HEK293 (cell line): ENCODE measurements around the gene MARK4.
A peak's percentile ranks its signal among the peaks of the same experiment; 100 is the strongest.

Source experiments
- CTCF ChIA-PET: fragments of 350-600 bp; formaldehyde crosslinking; extraction: SDS; loops from one replicate; lab custom pipeline; 2021; ENCODE audit warnings: antibody characterized with exemption; lab: Yijun Ruan, JAX
- POLR2A ChIA-PET: fragments of 300-600 bp; formaldehyde crosslinking; extraction: SDS; loops from one replicate; lab custom pipeline; 2020; ENCODE audit warnings: antibody characterized with exemption, inconsistent platforms; lab: Yijun Ruan, JAX
- H3K27ac ChIP-seq: fragments of 200-500 bp; sonication (Bioruptor generic); 2 replicates; pipeline ENCODE4 v1.5.1; 2014; ENCODE audit warnings: low read depth, low read length, control low read depth, inconsistent platforms; ENCODE audit errors: extremely low read depth
- H3K36me3 ChIP-seq, 2 experiments: fragments of 200-500 bp in 1 of 2; sonication (Bioruptor generic) in 1 of 2; 1 replicate in 1 of 2; 2 replicates in 1 of 2; pipeline ENCODE4 v1.5.1; 2014 to 2017; ENCODE audit warnings: inconsistent platforms in 2 of 2, low read length in 2 of 2; ENCODE audit not compliant: control insufficient read depth in 2 of 2, insufficient read depth in 1 of 2
- H3K4me1 ChIP-seq: fragments of 200-500 bp; sonication (Bioruptor generic); 2 replicates; pipeline ENCODE4 v1.5.1; 2014; ENCODE audit warnings: mild to moderate bottlenecking, low read length, inconsistent platforms; ENCODE audit not compliant: control insufficient read depth, insufficient read depth
- H3K4me3 ChIP-seq: 2 replicates; pipeline ENCODE4 v1.5.1; 2011; ENCODE audit warnings: low read depth, mild to moderate bottlenecking, control low read depth, low read length, moderate library complexity
- H3K9me3 ChIP-seq: fragments of 200-500 bp; sonication (Bioruptor generic); 2 replicates; pipeline ENCODE4 v1.5.1; 2014; ENCODE audit warnings: low read depth, low read length, inconsistent platforms; ENCODE audit not compliant: control insufficient read depth, insufficient read depth
- EGR2 ChIP-seq: fragments of 450-650 bp; formaldehyde crosslinking; IDR thresholded peaks from 2 replicates; pipeline ENCODE4 v1.5.1; 2016; ENCODE audit warnings: low read depth, missing biosample characterization, missing genetic modification characterization
- HIC1 ChIP-seq: fragments of 450-650 bp; formaldehyde crosslinking; IDR thresholded peaks from 2 replicates; pipeline ENCODE4 v1.5.1; 2016; ENCODE audit warnings: missing biosample characterization, missing genetic modification characterization
- KLF1 ChIP-seq: fragments of 450-650 bp; formaldehyde crosslinking; IDR thresholded peaks from 2 replicates; pipeline ENCODE4 v1.5.1; 2016; ENCODE audit warnings: missing biosample characterization, missing genetic modification characterization
- KLF8 ChIP-seq: fragments of 450-650 bp; formaldehyde crosslinking; IDR thresholded peaks from 2 replicates; pipeline ENCODE4 v1.5.1; 2016; ENCODE audit warnings: missing biosample characterization, missing genetic modification characterization
- KLF9 ChIP-seq: fragments of 450-650 bp; formaldehyde crosslinking; IDR thresholded peaks from 2 replicates; pipeline ENCODE4 v1.5.1; 2016; ENCODE audit warnings: missing biosample characterization, missing genetic modification characterization, low read depth
- OVOL3 ChIP-seq: fragments of 450-650 bp; formaldehyde crosslinking; IDR thresholded peaks from 2 replicates; pipeline ENCODE4 v1.5.1; 2016; ENCODE audit warnings: missing biosample characterization, missing genetic modification characterization
- PRDM1 ChIP-seq: fragments of 450-650 bp; formaldehyde crosslinking; IDR thresholded peaks from 2 replicates; pipeline ENCODE4; 2016; ENCODE audit warnings: missing biosample characterization, missing genetic modification characterization
- SP2 ChIP-seq: fragments of 450-650 bp; formaldehyde crosslinking; IDR thresholded peaks from 2 replicates; pipeline ENCODE4 v1.5.1; 2016; ENCODE audit warnings: missing biosample characterization, missing genetic modification characterization
- SP3 ChIP-seq: fragments of 450-650 bp; formaldehyde crosslinking; IDR thresholded peaks from 2 replicates; pipeline ENCODE4 v1.5.1; 2016; ENCODE audit warnings: missing biosample characterization, missing genetic modification characterization
- ZBTB17 ChIP-seq: fragments of 450-650 bp; formaldehyde crosslinking; IDR thresholded peaks from 2 replicates; pipeline ENCODE4 v1.5.1; 2016; ENCODE audit warnings: missing biosample characterization, missing genetic modification characterization
- ZBTB48 ChIP-seq: fragments of 450-650 bp; formaldehyde crosslinking; IDR thresholded peaks from 2 replicates; pipeline ENCODE4 v1.5.1; 2016; ENCODE audit warnings: missing biosample characterization, missing genetic modification characterization
- ZBTB8A ChIP-seq: fragments of 450-650 bp; formaldehyde crosslinking; IDR thresholded peaks from 2 replicates; pipeline ENCODE4 v1.5.1; 2016; ENCODE audit warnings: missing biosample characterization, missing genetic modification characterization
- ZFHX2 ChIP-seq: fragments of 450-650 bp; formaldehyde crosslinking; conservative IDR thresholded peaks from 2 replicates; pipeline ENCODE4 v1.5.1; 2016; ENCODE audit warnings: missing biosample characterization, missing genetic modification characterization
- ZFP3 ChIP-seq: fragments of 450-650 bp; formaldehyde crosslinking; IDR thresholded peaks from 2 replicates; pipeline ENCODE4 v1.5.1; 2016; ENCODE audit warnings: low read depth, missing biosample characterization, missing genetic modification characterization
- ZNF133 ChIP-seq: fragments of 450-650 bp; formaldehyde crosslinking; IDR thresholded peaks from 2 replicates; pipeline ENCODE4 v1.5.1; 2016; ENCODE audit warnings: missing biosample characterization, missing genetic modification characterization
- ZNF140 ChIP-seq: fragments of 450-650 bp; formaldehyde crosslinking; IDR thresholded peaks from 2 replicates; pipeline ENCODE4 v1.5.1; 2016; ENCODE audit warnings: missing biosample characterization, missing genetic modification characterization
- ZNF169 ChIP-seq: fragments of 450-650 bp; formaldehyde crosslinking; IDR thresholded peaks from 2 replicates; pipeline ENCODE4 v1.5.1; 2016; ENCODE audit warnings: missing biosample characterization, missing genetic modification characterization
- ZNF335 ChIP-seq: fragments of 450-650 bp; formaldehyde crosslinking; conservative IDR thresholded peaks from 2 replicates; pipeline ENCODE4 v1.5.1; 2016; ENCODE audit warnings: missing biosample characterization, missing genetic modification characterization
- ZNF391 ChIP-seq: fragments of 450-650 bp; formaldehyde crosslinking; IDR thresholded peaks from 2 replicates; pipeline ENCODE4 v1.5.1; 2016; ENCODE audit warnings: low read depth, missing biosample characterization, missing genetic modification characterization, borderline replicate concordance
- ZNF433 ChIP-seq: fragments of 450-650 bp; formaldehyde crosslinking; IDR thresholded peaks from 2 replicates; pipeline ENCODE4 v1.5.1; 2016; ENCODE audit warnings: missing biosample characterization, missing genetic modification characterization, low read depth
- ZNF501 ChIP-seq: fragments of 450-650 bp; formaldehyde crosslinking; IDR thresholded peaks from 2 replicates; pipeline ENCODE4 v1.5.1; 2016; ENCODE audit warnings: missing biosample characterization, missing genetic modification characterization
- ZNF560 ChIP-seq: fragments of 450-650 bp; formaldehyde crosslinking; IDR thresholded peaks from 2 replicates; pipeline ENCODE4 v1.5.1; 2017; ENCODE audit warnings: missing biosample characterization, missing genetic modification characterization, borderline replicate concordance
- ZNF654 ChIP-seq: fragments of 450-650 bp; formaldehyde crosslinking; IDR thresholded peaks from 2 replicates; pipeline ENCODE4 v1.5.1; 2016; ENCODE audit warnings: low read depth, missing biosample characterization, missing genetic modification characterization
- ZNF677 ChIP-seq: fragments of 450-650 bp; IDR thresholded peaks from 2 replicates; pipeline ENCODE4 v1.5.0; 2018; ENCODE audit warnings: missing biosample characterization, mild to moderate bottlenecking, missing genetic modification characterization, moderate library complexity
- ZNF777 ChIP-seq: fragments of 450-650 bp; formaldehyde crosslinking; IDR thresholded peaks from 2 replicates; pipeline ENCODE4 v1.5.1; 2017; ENCODE audit warnings: missing biosample characterization, missing genetic modification characterization, borderline replicate concordance
- ZNF830 ChIP-seq: fragments of 450-650 bp; IDR thresholded peaks from 2 replicates; pipeline ENCODE4 v1.5.0; 2018; ENCODE audit warnings: missing biosample characterization, missing genetic modification characterization, low read depth, mild to moderate bottlenecking, moderate library complexity
- TF ChIP-seq, protein P1 (sequence below): fragments of 450-650 bp; formaldehyde crosslinking; IDR thresholded peaks from 2 replicates; pipeline ENCODE4 v1.5.1; 2016; ENCODE audit warnings: missing biosample characterization, missing genetic modification characterization
- TF ChIP-seq, protein P2 (sequence below): fragments of 450-650 bp; formaldehyde crosslinking; IDR thresholded peaks from 2 replicates; pipeline ENCODE4 v1.5.1; 2016; ENCODE audit warnings: missing biosample characterization, missing genetic modification characterization, borderline replicate concordance

The MARK4 gene

DNA sequence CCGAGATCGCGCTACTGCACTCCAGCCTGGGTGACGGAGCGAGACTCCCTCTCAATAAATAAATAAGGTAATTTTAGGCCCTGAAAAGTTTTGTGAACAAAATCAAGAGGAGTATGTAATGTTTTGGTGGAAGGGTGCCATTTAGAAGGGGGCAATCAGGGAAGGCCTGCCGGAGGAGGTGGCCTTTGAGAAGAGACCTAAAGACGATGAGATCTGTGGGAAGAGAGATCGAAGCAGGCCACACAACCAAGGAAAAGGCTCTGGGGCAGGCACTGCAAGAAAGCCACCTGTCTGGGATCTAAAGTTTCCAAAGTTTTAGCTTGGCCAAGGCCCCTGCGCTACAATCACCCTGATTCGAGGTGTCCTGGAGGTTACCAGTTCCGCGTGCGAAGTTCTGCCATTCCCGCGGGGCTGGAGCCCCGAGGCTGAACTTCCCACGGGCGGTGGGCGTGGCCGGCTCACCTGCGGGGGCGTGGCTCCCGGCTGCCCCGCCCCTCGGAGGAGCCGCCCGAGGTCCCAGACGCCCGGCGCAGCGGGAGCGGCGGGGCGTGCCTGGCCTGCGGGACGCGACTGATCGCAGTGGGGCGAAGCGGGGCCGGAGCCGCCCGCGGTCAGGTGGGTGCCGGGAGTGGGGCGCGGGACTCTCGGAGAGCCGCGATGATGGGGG is 89.3 kb downstream of the MARK4 start, which contains the start of gene KLC3 (continued):
- TF ChIP-seq SP3 (tag by site-specific recombination) (peak; percentile 44; the same call in 1 of the 2 replicates), KLF8 (tag by site-specific recombination) (peak; percentile 76), ZBTB17 (peak; percentile 18; the same call in 1 of the 2 replicates), KLF9 (tag by site-specific recombination) (peak; percentile 94), ZBTB8A (tag by site-specific recombination) (peak; percentile 23; the same call in 1 of the 2 replicates), ZFP3 (tag by site-specific recombination) (no peak)

GRCh38 chr19:45340899-45341453 is 89.9 kb downstream of the MARK4 start:
- H3K27ac ChIP-seq = no peak overlapping the region; the same call in 1 of the 2 replicates
- ChIA-PET CTCF (interaction anchor here (0.6 to 3.4 kb wide), 4 partner anchors 11 to 617 kb away, joined by 3 to 12 read pairs (median 8); no protein-coding TSS in a partner anchor), POLR2A (interaction anchor here (0.9 kb wide), 2 partner anchors 15 to 25 kb away, joined by 3 read pairs; no protein-coding TSS in a partner anchor)
- H3K4me1 ChIP-seq = no peaks in the 10 kb centered on the region
- peak overlapping the region; percentile 52 for H3K4me3 ChIP-seq
- H3K9me3 ChIP-seq = no peaks in the 10 kb centered on the region
- H3K36me3 ChIP-seq = no peaks in the 10 kb centered on the region; a peak in 1 of 3 replicates
- TF ChIP-seq ZNF169 (tag by site-specific recombination) = 0 out of 2 replicates have a peak, but pooled peaks have one; percentile 13
- TF ChIP-seq OVOL3 (tag by site-specific recombination) = no peak
- TF ChIP-seq ZNF335 = peak; percentile 70
- no peak for TF ChIP-seq ZNF830 (tag by site-specific recombination)
- no peak for TF ChIP-seq ZNF140 (tag by site-specific recombination)
- TF ChIP-seq ZNF654 = no peak
- 0 out of 2 replicates have a peak, but pooled peaks have one; percentile 2 for TF ChIP-seq ZNF560 (tag by site-specific recombination)
- TF ChIP-seq, protein P1, sequence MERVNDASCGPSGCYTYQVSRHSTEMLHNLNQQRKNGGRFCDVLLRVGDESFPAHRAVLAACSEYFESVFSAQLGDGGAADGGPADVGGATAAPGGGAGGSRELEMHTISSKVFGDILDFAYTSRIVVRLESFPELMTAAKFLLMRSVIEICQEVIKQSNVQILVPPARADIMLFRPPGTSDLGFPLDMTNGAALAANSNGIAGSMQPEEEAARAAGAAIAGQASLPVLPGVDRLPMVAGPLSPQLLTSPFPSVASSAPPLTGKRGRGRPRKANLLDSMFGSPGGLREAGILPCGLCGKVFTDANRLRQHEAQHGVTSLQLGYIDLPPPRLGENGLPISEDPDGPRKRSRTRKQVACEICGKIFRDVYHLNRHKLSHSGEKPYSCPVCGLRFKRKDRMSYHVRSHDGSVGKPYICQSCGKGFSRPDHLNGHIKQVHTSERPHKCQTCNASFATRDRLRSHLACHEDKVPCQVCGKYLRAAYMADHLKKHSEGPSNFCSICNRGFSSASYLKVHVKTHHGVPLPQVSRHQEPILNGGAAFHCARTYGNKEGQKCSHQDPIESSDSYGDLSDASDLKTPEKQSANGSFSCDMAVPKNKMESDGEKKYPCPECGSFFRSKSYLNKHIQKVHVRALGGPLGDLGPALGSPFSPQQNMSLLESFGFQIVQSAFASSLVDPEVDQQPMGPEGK (tag by site-specific recombination) = peak; percentile 75
- TF ChIP-seq KLF8 (tag by site-specific recombination) = peak; percentile 63
- peak; percentile 56; the same call in 1 of the 2 replicates for TF ChIP-seq HIC1 (tag by site-specific recombination)
- TF ChIP-seq SP2 (tag by site-specific recombination) = no peak
- no peak for TF ChIP-seq EGR2 (tag by site-specific recombination)
- TF ChIP-seq PRDM1 (tag by site-specific recombination) = peak; percentile 53
- TF ChIP-seq, protein P2, sequence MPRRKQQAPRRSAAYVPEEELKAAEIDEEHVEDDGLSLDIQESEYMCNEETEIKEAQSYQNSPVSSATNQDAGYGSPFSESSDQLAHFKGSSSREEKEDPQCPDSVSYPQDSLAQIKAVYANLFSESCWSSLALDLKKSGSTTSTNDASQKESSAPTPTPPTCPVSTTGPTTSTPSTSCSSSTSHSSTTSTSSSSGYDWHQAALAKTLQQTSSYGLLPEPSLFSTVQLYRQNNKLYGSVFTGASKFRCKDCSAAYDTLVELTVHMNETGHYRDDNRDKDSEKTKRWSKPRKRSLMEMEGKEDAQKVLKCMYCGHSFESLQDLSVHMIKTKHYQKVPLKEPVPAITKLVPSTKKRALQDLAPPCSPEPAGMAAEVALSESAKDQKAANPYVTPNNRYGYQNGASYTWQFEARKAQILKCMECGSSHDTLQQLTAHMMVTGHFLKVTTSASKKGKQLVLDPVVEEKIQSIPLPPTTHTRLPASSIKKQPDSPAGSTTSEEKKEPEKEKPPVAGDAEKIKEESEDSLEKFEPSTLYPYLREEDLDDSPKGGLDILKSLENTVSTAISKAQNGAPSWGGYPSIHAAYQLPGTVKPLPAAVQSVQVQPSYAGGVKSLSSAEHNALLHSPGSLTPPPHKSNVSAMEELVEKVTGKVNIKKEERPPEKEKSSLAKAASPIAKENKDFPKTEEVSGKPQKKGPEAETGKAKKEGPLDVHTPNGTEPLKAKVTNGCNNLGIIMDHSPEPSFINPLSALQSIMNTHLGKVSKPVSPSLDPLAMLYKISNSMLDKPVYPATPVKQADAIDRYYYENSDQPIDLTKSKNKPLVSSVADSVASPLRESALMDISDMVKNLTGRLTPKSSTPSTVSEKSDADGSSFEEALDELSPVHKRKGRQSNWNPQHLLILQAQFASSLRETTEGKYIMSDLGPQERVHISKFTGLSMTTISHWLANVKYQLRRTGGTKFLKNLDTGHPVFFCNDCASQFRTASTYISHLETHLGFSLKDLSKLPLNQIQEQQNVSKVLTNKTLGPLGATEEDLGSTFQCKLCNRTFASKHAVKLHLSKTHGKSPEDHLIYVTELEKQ (tag by site-specific recombination) = 0 out of 2 replicates have a peak, but pooled peaks have one; percentile 15
- peak; percentile 60; the same call in 1 of the 2 replicates for TF ChIP-seq ZNF777 (tag by site-specific recombination)
- TF ChIP-seq ZNF133 (tag by site-specific recombination) = peak; percentile 44; the same call in 1 of the 2 replicates
- peak; percentile 68; the same call in 1 of the 2 replicates for TF ChIP-seq ZNF501
- no peak for TF ChIP-seq ZNF677
- TF ChIP-seq ZNF433 (tag by site-specific recombination) = no peak
- TF ChIP-seq ZBTB48 = peak; percentile 48; the same call in 1 of the 2 replicates
- TF ChIP-seq KLF1 (tag by site-specific recombination) = peak; percentile 93
- 0 out of 2 replicates have a peak, but pooled peaks have one; percentile 16 for TF ChIP-seq ZNF391 (tag by site-specific recombination)
- peak; percentile 47 for TF ChIP-seq ZFHX2 (tag by site-specific recombination)
